Sciatic nerve (tissue), 1 donor: ENCODE measurements around the gene SLC39A9. TPM values are rescaled to one million over a fixed set of nuclear protein-coding genes. Genes with fewer than 3 reads are reported as not detected.

Experiments
- total RNA-seq: library from RNA; stranded (reverse); fragmentation: NEBNext Ultra II Directional; extraction: Animal tissue kit (Norgen Biotek cat#: 25700); gene quantifications from one replicate; pipeline ENCODE4 v1.2.1, GENCODE V29; 2021
- donor health status: DM: no; HTN: no; CAD: no.

SLC39A9 gene
- total RNA-seq, 1 donor from 2014 or later: 45.7 TPM

Other genes with a start within 250 kb of the SLC39A9 start
- 42.8 TPM for gene DCAF5, start 245.6 kb upstream of the SLC39A9 start, total RNA-seq
- 30.0 TPM for gene EXD2, start 207.2 kb upstream of the SLC39A9 start, total RNA-seq
- 8.1 TPM for gene GALNT16, start 138.5 kb upstream of the SLC39A9 start, total RNA-seq
- 113 TPM for gene ERH, start 393 bp upstream of the SLC39A9 start, total RNA-seq
- gene PLEKHD1, start 86.0 kb downstream of the SLC39A9 start, total RNA-seq: not detected
- gene CCDC177, start 176.2 kb downstream of the SLC39A9 start, total RNA-seq: not detected
- 68.9 TPM for gene SUSD6, start 212.9 kb downstream of the SLC39A9 start, total RNA-seq